B cell (primary cell): ENCODE data around the gene ATP2A1.

ENCODE experiments used
- CTCF ChIP-seq: fragments of 200-600 bp; IDR thresholded peaks from one replicate; pipeline ENCODE4 v1.8.0; 2022; ENCODE audit warnings: antibody characterized with exemption, mild to moderate bottlenecking
- EZH2 ChIP-seq: IDR thresholded peaks from 2 replicates; pipeline ENCODE4 v1.6.1; 2012; ENCODE audit warnings: borderline replicate concordance, low read depth, mild to moderate bottlenecking, moderate library complexity, low read length; ENCODE audit not compliant: insufficient read depth, poor library complexity, severe bottlenecking

DNA sequence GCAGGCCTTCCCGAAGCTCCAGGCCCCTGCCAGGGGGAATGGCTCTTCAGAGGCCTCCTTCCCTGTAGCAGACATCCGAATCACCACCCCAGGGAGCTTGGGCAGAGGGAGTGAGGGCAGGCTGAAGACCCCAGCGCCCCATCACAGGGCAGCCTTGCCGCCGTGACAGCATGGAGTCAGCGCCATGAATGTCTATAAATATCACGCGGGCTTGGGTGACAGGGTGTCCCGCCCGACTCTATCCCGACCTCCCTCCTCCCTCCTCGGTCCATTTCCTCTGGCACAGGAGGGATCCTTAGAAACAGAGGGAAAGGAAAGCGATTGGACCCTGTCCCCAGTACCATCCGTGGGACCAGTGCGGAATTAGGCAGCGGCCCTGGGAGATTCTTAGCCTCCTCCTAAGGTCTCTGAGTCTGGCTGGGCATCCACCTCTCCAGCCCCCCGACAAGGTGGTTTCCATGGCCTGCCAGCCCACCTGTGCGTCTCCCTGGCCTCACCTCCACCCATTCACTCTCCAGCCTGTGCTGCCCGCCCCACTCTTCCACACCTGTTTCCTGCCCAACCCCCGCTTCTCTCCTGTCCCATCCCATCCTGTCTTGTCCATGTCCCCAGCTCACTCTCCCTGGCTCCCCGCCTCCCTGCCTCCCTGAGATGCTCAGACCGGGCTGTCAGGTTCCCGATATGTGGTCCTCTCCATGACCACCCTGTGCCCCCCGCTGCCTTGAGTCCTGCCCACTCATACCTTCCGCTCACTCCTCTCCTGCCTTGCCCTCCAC is 5.1 kb downstream of the ATP2A1 start:
- no peak for TF ChIP-seq CTCF
- no peak for TF ChIP-seq EZH2
